HG03045 (cell line): Measurements from ENCODE around the gene OGFOD1.
"Not testable (repeated sequence)": the region's sequence is repeated elsewhere in the genome, so short reads cannot be mapped to it uniquely, and the experiment has no call there.

Experiments used
- ATAC-seq: cut with Tn5 transposase; IDR thresholded peaks from one replicate; pipeline ENCODE4 v1.9.1; 2021; ENCODE audit warnings: mild to moderate bottlenecking, moderate library complexity; ENCODE audit not compliant: unreplicated experiment

Gene OGFOD1

DNA sequence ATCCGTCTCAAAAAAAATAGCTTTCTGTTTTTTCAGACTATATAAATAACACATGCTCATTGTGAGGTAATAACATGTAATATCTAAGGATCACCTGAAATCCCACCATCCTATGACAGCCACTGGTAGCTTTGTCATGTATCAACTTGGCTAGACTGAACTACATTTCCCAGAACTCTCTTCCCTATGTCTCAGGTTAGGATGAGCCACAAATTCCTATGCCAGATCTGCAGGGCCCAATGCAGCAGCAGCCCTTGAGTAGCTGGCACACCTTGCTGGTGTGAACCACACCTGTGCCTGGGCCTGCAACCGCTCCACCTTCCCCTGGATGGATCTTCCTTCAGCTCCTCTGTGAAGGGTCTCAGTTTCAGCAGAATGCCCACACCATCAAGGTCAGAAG is 28.1 kb downstream of the OGFOD1 start:
- no peak for ATAC-seq

- no peak for ATAC-seq
These were observed 29.6 kb downstream of the OGFOD1 start for GRCh38 chr16:56480776-56481467.

- ATAC-seq: no peak
These were observed 30.2 kb downstream of the OGFOD1 start for GRCh38 chr16:56481468-56482122.

- ATAC-seq: no peak
These were observed 31.4 kb downstream of the OGFOD1 start for GRCh38 chr16:56482683-56483236.

- no peak for ATAC-seq
These were observed 32.0 kb downstream of the OGFOD1 start for GRCh38 chr16:56483394-56483793.

GRCh38 chr16:56488035-56488434 is 36.7 kb downstream of the OGFOD1 start:
- no peak for ATAC-seq

DNA sequence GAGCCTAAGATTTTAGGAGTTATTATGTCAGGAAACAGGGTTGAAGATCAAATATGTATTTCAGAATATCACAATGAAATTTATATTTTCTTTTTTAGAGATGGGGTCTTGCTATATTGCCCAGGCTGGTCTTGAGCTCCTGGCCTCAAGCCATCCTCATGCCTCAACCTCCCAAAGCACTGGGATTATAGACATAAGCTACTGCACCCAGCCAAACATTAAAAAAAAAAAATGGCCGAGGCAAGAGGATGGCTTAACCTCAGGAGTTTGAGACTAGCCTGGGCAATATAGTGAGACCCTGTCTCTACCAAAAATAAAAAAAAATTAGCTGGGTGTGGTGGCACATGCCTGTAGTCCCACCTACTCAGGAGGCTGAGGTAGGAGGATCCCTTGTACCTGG is 37.5 kb downstream of the OGFOD1 start:
- not testable (repeated sequence) for ATAC-seq

- no peak for ATAC-seq
These were observed 40.4 kb downstream of the OGFOD1 start for GRCh38 chr16:56491657-56492261.

DNA sequence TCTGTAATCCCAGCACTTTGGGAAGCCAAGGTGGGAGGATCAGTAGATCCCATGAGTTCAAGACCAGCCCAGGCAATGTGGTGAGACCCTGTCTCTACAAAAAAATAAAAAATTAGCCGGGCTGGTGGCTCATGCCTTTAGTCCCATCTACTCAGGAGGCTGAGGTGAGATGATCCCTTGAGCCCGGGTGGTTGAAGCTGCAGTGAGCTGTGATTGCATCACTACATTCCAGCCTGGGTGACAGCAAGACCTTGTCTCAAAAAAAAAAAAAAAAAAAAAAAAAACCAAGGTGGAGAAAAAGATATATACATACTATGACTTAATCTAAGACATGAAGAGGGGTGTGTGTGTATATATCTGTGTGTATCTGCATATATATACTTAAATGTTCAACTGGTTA is 41.8 kb downstream of the OGFOD1 start:
- ATAC-seq: no peak

DNA sequence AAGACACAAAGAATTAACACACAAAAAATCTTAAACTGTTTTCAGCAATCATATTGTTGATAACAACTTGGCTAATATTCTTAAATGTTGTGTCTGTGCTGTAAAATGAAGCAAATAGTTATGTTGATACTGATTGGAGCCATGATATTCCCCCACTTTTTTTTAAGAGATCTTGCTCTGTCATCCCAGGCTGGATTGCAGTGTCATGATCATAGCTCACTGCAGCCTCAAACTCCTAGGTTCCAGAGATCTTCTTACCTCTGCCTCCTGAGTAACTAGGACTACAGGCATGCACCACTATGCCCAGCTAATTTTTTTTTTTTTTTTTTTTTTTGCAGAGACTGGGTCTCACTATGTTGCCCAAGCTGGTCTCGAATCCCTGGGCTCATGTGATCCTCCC is 42.5 kb downstream of the OGFOD1 start:
- ATAC-seq: no peak

- no peak for ATAC-seq
These were observed 53.8 kb downstream of the OGFOD1 start for GRCh38 chr16:56505181-56505580.

- ATAC-seq: no peak
These were observed 55.6 kb downstream of the OGFOD1 start for GRCh38 chr16:56506941-56507340.

DNA sequence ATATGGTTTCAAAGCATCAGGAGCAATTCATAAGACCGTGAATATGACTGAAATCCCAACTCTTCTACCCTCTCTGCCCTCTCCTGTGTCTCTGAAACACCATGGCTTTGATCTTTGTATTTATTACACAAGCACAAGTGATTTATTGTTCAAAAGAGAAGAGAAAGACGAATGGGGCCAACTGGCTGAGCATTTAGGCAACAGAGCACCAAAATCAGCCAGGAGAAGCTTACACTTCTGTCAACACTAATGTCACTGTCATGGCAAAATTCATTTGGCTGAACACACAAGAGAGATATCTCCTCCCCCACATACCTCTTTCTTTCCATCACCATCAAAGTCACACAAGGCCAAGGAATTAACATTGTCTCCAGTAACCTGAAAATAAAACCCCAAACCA is 59.2 kb downstream of the OGFOD1 start:
- ATAC-seq: no peak

DNA sequence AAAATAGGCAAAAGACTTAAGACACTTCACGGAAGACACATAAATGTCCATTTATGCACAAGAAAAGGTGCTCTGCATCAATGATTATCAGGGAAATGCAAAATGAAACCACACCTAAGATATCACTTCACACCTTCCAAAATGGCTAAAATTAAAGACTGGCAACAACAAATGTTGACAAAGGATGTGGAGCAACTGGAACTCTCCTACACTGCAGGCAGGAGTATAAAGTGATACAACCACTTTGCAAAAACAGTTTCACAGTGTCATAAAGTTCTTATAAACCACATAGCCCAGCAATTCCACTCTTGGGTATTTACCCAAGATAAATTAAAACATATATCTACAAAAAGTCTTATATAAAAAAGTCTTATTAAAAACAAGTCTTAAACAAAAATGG is 60.7 kb downstream of the OGFOD1 start:
- ATAC-seq: no peak

DNA sequence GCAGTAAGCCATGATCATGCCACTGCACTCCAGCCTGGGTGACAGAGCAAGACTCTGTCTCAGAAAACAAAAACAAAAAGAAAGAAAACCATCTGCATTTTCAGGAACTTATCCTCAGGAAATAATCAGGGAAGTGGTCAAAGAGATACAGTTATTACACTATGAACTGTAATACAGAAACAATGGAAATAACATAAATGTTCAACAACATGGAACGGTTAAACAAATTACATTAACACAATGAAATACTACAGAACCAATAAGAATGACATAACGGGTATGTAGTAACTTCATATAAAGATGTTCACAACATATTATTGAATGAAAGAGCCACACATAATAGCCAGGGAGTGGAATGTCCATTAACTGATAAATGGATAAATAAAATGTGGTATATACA is 61.7 kb downstream of the OGFOD1 start:
- ATAC-seq: no peak

DNA sequence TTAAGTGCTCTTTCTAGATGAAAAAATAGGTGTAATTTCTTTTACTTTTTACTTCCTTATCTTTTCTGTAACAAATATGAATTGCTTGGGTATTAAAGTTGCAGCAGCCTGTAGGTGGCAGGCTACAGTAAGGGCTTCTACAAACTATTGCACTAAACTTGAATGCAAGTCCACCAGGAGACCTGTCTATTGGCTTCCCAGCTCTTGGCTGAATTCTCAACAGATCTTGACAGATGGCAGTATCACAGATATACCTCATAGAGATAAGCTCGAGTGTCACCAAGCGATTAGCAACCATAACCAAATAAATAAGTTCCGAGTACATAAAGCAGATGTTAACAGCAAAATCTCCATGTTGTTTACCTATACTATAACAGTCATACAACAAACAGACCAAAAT is 62.6 kb downstream of the OGFOD1 start:
- ATAC-seq: no peak

DNA sequence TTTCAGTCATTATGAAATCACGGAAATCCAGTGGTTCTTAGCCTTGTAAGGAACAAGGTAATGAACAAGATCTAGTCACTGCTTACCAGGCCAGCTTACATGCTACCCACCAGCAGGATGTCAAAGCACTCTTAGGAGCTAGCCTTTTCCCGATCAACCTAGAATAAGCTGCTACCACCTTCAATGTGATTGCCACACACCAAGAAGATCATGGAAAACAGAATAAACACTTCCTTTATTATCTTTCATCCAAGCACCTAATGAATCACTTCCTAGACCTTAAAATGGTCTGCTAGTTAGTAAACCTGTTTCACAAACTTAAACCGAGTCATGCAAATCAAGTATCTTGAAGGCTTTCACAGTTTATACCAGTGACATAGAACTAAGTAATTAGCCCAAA is 63.5 kb downstream of the OGFOD1 start:
- ATAC-seq: no peak

GRCh38 chr16:56515665-56516064 is 64.3 kb downstream of the OGFOD1 start:
- no peak for ATAC-seq

GRCh38 chr16:56517206-56517605 is 65.9 kb downstream of the OGFOD1 start:
- ATAC-seq: no peak

DNA sequence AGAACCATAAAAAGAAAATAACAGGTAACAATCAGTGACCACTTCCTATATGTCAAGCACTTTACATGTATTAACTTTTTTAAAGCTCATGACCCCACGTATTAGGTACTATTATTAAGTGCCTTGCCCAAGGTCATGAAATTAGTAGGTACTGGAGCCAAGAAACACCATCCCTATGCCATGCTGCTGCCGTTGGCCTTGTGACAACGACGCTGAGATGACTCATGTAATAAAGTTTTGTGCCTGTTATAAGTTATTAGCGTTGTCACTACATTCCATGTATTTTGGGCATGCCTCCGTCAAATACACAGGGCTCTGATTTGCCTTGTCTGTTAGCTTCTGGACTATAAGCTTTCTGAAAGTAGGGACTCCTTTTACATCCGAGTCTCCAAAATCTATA is 67.1 kb downstream of the OGFOD1 start:
- no peak for ATAC-seq

DNA sequence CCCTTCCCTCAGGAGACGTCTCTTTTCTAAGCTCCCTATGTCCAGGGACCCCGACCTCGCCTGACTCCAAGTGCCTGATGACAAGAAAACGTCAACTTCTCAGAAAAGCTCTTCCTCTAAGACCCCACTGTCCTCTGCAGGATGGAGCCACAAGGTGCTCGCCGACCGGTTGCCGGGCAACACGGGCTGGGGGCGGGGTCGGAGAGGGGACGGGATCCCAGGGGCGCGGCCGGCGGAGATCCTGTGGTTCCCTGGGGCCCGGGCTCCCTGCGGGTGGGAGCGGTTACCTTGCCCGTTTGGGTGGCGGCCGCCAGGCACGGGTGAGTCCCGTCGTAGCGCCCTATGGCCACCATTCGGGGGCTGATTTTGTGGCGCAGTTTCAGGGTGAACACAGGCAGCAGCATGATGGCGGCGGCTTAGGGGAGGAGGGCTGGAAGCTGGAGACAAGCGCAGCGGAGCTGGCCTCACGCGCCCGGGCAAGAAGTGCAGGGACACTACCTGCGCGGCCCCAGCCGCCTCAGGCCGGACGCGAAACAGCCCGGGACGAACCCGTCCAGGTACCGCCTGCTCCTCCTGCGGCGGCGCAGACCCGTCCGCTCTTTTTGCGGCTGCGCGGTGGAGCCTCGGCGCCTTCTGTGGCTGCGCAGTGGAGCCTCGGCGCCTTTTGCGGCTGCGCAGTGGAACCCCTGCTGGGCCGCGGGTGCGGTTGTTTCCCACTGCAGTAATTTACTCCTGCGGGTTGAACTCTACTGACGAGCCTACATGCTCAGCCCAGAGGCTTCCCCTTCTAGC is 68.3 kb downstream of the OGFOD1 start, which contains the start of gene BBS2:
TSS of gene BBS2 (minus strand) at position 566 of the 792 bp plus-strand sequence. CDS start at position 404, 162 bp downstream.
- ATAC-seq: peak; percentile 82
